Smooth muscle cell of the coronary artery (primary cell): ENCODE results near the gene ZNF451. TPM values are rescaled to one million over a fixed set of nuclear protein-coding genes. Genes with fewer than 3 reads are reported as not detected.

Source experiments
- total RNA-seq: library from RNA; depleted of rRNA; stranded (reverse); fragments of >200 nt; gene quantifications from 2 replicates; pipeline ENCODE4 v1.2.3, GENCODE V29; 2014; ENCODE audit warnings: low replicate concordance

The ZNF451 gene
- total RNA-seq: 48.4 and 50.7 TPM in 2 replicates

GRCh38 chr6:57089687-57090457 is at the start of gene ZNF451:
ZNF451 (plus strand) TSS chr6:57090188; CDS start chr6:57090254, 66 bp downstream.

GRCh38 chr6:57046332-57047256 is 43.4 kb upstream of the ZNF451 start, which contains the start of gene KIAA1586:
KIAA1586 (plus strand) TSS chr6:57046693; CDS start chr6:57046756, 63 bp downstream.

GRCh38 chr6:57172136-57173055 is 82.4 kb downstream of the ZNF451 start, which contains the start of gene BAG2:
BAG2 (plus strand) TSS chr6:57172326; CDS start chr6:57172698, 372 bp downstream.

Other genes starting within 250 kb of the ZNF451 start
- 5.6 and 6.1 TPM in 2 replicates for gene BEND6, start 135.1 kb upstream of the ZNF451 start, total RNA-seq
- 8.4 and 11.7 TPM in 2 replicates for gene KIAA1586, start 43.5 kb upstream of the ZNF451 start, total RNA-seq
- 4.1 and 5.3 TPM in 2 replicates for gene BAG2, start 82.1 kb downstream of the ZNF451 start, total RNA-seq
- gene RAB23, start 132.1 kb downstream of the ZNF451 start, total RNA-seq: 16.5 and 23.2 TPM in 2 replicates
- 10.3 and 15.6 TPM in 2 replicates for gene PRIM2, start 227.4 kb downstream of the ZNF451 start, total RNA-seq